ENCODE measurements around the gene SOCS1. TPM values are rescaled to one million over a fixed set of nuclear protein-coding genes. Genes with fewer than 3 reads are reported as not detected.

SOCS1 gene
- total RNA-seq, 2 experiments from 2014 or later, result 45.1 to 45.6 TPM

DNA sequence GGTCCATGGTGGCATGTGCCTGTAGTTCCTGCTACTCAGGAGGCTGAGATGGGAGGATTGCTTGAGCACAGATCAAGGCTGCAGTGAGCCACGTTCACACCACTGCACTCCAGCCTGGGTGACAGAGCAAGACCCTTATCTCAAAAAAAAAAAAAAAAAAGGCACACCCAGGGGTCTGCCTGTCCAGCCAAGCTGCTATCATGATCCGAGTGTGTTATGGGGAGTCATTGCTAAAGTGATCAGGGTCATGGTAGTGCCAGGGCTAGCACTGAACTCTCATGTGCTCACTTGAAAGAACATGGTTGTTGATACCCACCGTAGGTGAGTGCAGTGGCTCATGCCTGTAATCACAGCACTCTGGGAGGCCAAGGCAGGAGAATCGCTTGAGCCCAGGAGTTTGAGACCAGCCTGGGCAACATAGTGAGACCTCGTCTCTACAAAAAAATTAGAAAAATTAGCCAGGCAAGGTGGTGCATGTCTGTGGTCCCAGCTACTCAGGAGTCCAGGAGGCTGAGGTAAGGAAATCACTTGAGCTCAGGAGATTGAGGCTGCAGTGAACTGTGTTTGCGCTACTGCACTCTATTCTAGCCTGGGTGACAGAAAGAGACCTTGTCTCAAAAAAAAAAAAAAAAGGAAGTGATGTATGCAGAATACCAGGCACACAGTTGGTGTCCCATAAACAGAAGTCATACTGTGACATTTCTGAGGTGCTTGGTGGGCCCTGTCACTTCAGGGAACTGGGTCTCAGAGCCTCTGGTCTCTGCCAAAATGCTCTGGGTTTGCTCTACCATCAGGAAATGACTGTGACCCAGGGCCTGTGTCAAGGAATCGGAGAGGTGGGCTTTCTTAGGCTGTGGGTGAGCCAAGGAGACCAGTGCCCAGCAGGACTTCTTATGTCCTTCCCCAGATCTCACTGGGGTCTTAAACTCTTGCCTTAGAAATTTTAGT lies 23.0 kb upstream of the SOCS1 start:
- H3K9me3 Mint-ChIP-seq, result no peaks in the 10 kb centered on the region
- no peaks in the 10 kb centered on the region for H3K27me3 Mint-ChIP-seq (ENCODE audit: low read depth)
- DNase-seq, result no peak
- CTCF ChIA-PET, result interaction anchor here (0.7 kb wide), 1 partner anchor 388 kb away, joined by 3 read pairs; no protein-coding TSS in a partner anchor
- intact Hi-C loops (cut with micrococcal nuclease), result no loop called here
- H3K4me3 Mint-ChIP-seq, result no peak overlapping the region
- H3K27ac Mint-ChIP-seq, result no peak overlapping the region
- no peaks in the 10 kb centered on the region for H3K36me3 Mint-ChIP-seq (ENCODE audit: low read depth)
- H3K4me1 Mint-ChIP-seq (ENCODE audit: low read depth), result peaks cover 1% of the 10 kb centered on the region

DNA sequence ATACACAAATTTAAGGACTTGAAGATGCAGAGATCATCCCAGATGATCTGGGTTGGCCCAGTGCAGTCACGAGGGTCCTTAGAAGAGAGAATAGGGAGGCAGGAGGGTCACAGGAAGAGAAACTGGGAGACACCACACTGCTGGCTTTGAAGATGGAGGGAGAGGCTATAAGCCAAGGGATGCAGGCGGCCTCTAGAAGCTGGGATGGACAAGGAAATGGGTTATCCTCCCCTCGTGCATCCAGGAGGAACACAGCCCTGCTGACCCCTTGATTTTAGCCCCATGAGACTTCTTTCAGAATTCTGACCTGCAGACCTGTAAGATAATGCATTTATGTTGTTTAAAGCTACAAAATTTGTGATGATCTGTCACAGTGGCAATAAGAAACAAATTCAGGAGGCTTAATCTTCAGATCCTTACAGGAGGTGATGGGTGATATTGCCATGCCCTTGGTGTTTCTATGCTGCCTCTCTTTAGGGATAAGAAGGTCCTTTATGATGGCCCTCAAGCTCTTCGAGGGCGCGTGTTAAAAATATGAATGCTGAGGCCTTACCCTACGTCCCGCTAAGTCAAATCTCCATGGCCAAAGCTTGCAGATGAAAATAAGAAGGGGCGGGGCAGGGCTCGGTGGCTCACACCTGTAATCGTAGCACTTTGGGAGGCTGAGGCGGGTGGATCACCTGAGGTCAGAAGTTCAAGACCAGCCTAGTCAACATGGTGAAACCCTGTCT lies 21.8 kb upstream of the SOCS1 start:
- no peak overlapping the region for H3K4me3 Mint-ChIP-seq
- no peaks in the 10 kb centered on the region for H3K36me3 Mint-ChIP-seq (ENCODE audit: low read depth)
- H3K27me3 Mint-ChIP-seq (ENCODE audit: low read depth), result no peaks in the 10 kb centered on the region
- DNase-seq, result no peak
- no peaks in the 10 kb centered on the region for H3K9me3 Mint-ChIP-seq
- H3K27ac Mint-ChIP-seq, result no peak overlapping the region
- peaks cover 1% of the 10 kb centered on the region for H3K4me1 Mint-ChIP-seq (ENCODE audit: low read depth)
- CTCF ChIA-PET, result no interaction called here
- intact Hi-C loops (cut with micrococcal nuclease), result no loop called here

DNA sequence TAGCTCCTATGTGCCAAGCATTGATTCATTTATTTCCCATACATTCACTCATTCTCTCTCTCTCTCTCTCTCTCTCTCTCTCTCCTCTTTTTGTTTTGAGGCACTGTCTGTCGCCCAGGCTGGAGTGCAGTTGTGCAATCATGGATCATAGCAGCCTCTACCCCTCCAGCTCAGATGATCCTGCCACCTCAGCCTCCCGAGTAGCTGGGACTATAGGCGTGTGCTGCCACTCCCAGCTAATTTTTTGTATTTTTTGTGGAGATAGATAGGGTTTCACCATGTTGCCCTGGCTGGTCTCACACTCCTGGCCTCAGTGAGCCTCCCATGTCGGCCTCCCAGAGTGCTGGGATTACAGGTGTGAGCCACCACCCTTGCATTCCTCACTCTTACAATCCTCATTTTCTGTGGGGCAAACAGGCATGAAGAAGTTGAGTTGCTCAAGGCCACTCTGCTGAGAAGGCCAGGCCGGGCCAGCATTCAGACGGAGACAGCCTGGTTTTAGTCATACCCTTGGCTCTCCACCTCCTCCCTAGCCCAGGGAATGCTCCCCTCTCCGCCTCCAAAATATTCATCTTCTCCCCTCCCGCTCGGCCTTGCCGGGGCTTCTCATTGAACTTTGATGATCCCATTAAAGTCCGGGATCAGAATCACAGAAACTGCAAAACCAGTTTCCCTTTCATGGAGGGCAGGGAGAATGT lies 21.0 kb upstream of the SOCS1 start:
- no peak for DNase-seq
- CTCF ChIA-PET, result interaction anchor here (0.6 kb wide), 1 partner anchor 306 kb away, joined by 3 read pairs; no protein-coding TSS in a partner anchor
- Mint-ChIP-seq H3K36me3 (ENCODE audit: low read depth) (no peaks in the 10 kb centered on the region), H3K4me3 (no peak overlapping the region), H3K27me3 (ENCODE audit: low read depth) (no peaks in the 10 kb centered on the region), H3K4me1 (ENCODE audit: low read depth) (peaks cover 1% of the 10 kb centered on the region), H3K27ac (no peak overlapping the region), H3K9me3 (no peaks in the 10 kb centered on the region)
- intact Hi-C loops (cut with micrococcal nuclease), result no loop called here

DNA sequence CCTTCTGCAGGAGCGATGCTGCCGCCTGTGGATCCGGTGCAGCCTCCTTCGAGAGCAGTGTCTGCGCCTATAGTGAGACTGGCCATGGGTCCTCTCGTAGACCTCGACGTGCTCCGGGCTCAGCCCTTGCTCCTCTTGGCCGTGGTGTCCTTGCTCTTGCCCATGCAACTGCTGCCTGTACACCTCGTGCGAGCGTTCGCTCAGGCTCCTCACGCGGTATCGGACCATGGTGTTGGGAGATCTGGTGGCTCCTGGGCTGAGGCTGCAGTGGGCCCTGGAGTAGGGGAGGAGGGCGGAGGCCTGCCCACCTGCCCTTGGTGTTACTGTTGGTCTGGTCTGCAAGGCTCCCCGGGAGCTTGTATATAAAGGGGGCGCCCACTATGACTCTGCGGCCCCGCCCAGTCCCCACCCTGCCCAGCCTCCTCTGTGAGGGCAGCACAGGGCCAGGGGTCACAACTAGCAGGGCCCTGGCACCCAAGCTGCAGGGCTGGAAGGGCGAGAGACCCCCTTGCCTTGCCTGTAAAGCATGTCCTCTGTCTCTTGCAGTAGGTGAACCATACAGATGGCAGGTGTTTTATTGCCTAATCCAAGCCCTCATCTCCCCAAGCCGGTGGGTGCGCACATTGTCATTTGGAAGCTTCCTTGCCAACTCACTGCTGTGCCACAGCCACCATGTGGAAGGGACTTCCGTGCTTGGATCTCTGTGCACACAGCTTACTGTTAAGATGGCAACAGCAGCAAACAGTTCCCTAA lies 20.3 kb upstream of the SOCS1 start, which contains the start of gene PRM2:
PRM2 (minus strand) TSS at position 338 of the 753 bp plus-strand sequence; CDS start at position 228, 110 bp downstream.
- no peak for DNase-seq
- intact Hi-C loops (cut with micrococcal nuclease), result no loop called here
- Mint-ChIP-seq H3K27me3 (ENCODE audit: low read depth) (no peaks in the 10 kb centered on the region), H3K4me1 (ENCODE audit: low read depth) (peaks cover 1% of the 10 kb centered on the region), H3K9me3 (no peaks in the 10 kb centered on the region), H3K27ac (no peak within 1 kb of the TSS), H3K36me3 (ENCODE audit: low read depth) (no peaks in the 10 kb centered on the region), H3K4me3 (no peak within 1 kb of the TSS)
- CTCF ChIA-PET, result no interaction called here

DNA sequence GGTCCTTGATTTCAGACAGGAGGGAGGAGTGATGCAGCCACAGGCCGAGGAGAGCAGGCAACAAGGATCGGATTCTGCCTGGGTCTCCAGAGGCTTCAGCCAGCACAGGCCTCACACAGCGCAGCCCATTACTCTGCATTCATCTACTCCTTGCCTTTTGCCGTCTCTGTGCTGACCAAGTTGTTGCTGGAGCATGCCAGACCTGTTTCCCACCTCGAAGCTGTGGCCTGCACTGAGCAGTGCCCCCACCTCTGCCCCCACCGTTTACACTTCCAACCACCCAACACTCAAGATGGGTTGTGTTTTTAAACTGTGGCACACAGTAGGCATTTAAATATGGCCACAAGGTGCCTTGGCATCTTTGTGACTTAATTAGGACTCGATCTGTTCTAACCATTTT lies 19.0 kb upstream of the SOCS1 start:
- Mint-ChIP-seq H3K9me3 (no peaks in the 10 kb centered on the region), H3K36me3 (ENCODE audit: low read depth) (no peaks in the 10 kb centered on the region), H3K4me1 (ENCODE audit: low read depth) (peaks cover 1% of the 10 kb centered on the region), H3K4me3 (no peak overlapping the region), H3K27ac (no peak overlapping the region), H3K27me3 (ENCODE audit: low read depth) (no peaks in the 10 kb centered on the region)
- no peak for DNase-seq
- intact Hi-C loops (cut with micrococcal nuclease), result no loop called here
- CTCF ChIA-PET, result interaction anchor here (0.7 kb wide), 1 partner anchor 18 kb away, joined by 5 read pairs; no protein-coding TSS in a partner anchor

DNA sequence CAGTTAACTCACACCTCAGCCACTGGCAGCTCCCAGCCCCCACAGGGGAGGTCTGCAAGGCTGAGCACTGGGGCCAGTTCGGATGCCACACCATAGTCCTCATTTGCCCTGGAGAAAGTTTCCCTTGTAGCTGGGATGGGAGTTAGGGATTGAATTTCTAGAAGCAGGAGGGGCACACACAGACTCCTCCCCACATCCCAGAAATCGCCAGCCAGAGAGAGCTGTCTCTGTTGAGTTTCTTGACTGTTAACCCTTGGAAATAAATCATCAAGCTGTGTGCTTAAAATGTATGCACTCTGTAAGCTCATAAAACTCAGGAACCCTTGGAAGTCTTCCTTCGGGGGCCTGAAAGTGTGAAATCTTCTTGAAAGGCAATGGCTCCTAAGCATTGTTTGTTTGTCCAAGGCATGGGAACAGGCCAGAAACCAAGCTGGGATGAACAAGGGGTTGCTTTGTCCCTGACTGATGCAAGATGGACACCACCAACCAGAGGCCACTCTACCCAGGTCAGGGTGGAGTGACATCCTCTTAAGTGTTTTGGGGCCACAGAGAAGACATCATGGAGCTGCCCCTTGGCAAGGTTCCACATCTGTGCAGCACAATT lies 17.8 kb upstream of the SOCS1 start:
- DNase-seq, result no peak
- CTCF ChIA-PET, result interaction anchor here (0.7 to 1.6 kb wide), 2 partner anchors 98 to 123 kb away, joined by 3 read pairs; no protein-coding TSS in a partner anchor
- no peak overlapping the region for H3K27ac Mint-ChIP-seq
- H3K27me3 Mint-ChIP-seq (ENCODE audit: low read depth), result no peaks in the 10 kb centered on the region
- no peaks in the 10 kb centered on the region for H3K36me3 Mint-ChIP-seq (ENCODE audit: low read depth)
- H3K4me1 Mint-ChIP-seq (ENCODE audit: low read depth), result peaks cover 1% of the 10 kb centered on the region
- intact Hi-C loops (cut with micrococcal nuclease), result no loop called here
- H3K9me3 Mint-ChIP-seq, result no peaks in the 10 kb centered on the region
- no peak overlapping the region for H3K4me3 Mint-ChIP-seq

DNA sequence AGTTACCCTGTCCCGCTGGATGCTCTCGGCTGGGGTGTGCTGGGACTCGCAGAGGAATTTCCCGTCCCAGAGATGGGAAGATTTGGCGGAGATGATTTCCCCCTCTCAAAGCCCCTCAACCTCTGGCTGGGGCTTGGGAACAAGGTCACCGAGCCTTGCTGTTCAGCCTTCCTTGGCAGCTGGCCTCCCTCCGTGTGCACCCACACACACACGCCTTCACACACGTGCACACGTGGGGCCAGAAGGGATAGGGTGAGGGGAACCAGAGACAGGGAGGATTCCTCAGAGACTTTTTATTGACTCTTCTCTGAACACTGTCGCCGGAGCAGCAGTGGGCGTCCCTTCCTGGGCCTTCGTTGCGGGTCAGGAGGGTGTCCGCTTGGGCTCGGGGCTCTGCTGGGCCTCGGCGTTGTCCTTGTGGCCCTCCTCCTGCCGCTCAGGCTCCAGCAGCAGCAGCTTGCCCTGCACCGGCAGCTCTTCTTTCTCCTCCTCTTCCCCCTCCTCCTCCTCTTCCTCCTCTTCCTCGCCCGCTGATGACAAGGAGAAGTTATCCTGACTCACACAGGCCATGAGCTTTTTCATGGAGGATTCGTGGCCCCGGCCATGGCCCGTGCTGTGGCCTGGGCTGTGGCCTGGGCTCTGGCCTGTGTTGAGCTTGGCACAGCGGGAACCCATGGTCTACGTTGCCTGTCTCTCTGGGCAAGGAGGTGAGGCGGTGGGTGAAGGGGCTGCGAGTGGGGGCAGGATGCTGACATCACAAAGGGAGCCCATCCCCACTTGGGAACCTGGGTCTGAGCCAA lies 17.1 kb upstream of the SOCS1 start, which contains the start of gene PRM3:
PRM3 (minus strand) TSS at position 709 of the 800 bp plus-strand sequence; CDS start at position 675, 34 bp downstream.
- CTCF ChIA-PET, result interaction anchor here (0.7 to 1.6 kb wide), 2 partner anchors 99 to 124 kb away, joined by 3 read pairs; no protein-coding TSS in a partner anchor
- Mint-ChIP-seq H3K9me3 (no peaks in the 10 kb centered on the region), H3K4me1 (ENCODE audit: low read depth) (peaks cover 1% of the 10 kb centered on the region), H3K27ac (no peak within 1 kb of the TSS), H3K27me3 (ENCODE audit: low read depth) (no peaks in the 10 kb centered on the region), H3K4me3 (no peak within 1 kb of the TSS), H3K36me3 (ENCODE audit: low read depth) (no peaks in the 10 kb centered on the region)
- intact Hi-C loops (cut with micrococcal nuclease), result no loop called here
- DNase-seq, result no peak

DNA sequence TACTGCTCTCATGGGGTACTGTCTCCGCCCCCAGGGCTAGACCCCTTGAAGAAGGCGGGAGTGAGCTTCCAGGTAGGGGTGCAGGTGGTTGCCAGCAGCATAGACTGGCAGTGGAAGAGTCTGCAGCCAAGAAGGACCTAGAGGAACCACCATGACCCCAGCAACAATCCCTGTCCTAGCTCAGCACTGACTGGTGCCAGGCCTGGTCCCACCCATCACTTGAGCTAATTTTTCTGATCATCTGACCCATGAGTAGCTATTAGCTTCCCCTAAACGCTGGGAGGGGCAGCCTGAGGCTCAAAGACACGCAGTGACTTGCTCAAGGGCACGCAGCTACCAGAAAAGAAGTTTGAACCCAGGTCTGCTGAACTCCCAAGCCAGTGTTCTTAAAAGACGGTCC lies 16.5 kb upstream of the SOCS1 start:
- Mint-ChIP-seq H3K27ac (no peak overlapping the region), H3K4me3 (no peak overlapping the region), H3K4me1 (ENCODE audit: low read depth) (peaks cover 1% of the 10 kb centered on the region), H3K9me3 (no peaks in the 10 kb centered on the region), H3K27me3 (ENCODE audit: low read depth) (no peaks in the 10 kb centered on the region), H3K36me3 (ENCODE audit: low read depth) (no peaks in the 10 kb centered on the region)
- DNase-seq, result no peak
- intact Hi-C loops (cut with micrococcal nuclease), result no loop called here
- CTCF ChIA-PET, result interaction anchor here (0.7 to 1.6 kb wide), 2 partner anchors 11 to 99 kb away, joined by 3 to 4 read pairs; no protein-coding TSS in a partner anchor

DNA sequence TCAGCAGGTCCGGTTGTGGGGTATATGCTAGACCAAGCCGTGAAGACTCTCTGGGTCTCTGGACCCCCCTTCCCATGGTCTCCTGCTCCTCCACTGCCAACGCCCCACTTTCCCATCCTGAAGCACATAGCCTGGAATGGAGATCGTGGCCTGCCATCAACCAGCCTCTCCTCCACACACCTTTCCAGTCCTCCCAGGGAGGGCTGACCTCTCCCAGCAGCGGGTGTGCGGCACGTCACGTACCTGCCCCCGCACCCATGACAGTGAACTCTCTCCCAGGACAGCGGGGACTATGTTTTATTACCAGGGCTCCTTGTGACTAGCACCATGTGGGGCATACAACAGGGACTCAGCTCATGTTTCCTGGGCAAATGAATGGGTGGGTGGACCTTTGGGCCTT lies 15.6 kb upstream of the SOCS1 start:
- no peak overlapping the region for H3K4me3 Mint-ChIP-seq
- no peaks in the 10 kb centered on the region for H3K9me3 Mint-ChIP-seq
- intact Hi-C loops (cut with micrococcal nuclease), result no loop called here
- no peaks in the 10 kb centered on the region for H3K27me3 Mint-ChIP-seq (ENCODE audit: low read depth)
- H3K27ac Mint-ChIP-seq, result no peak overlapping the region
- H3K4me1 Mint-ChIP-seq (ENCODE audit: low read depth), result peaks cover 1% of the 10 kb centered on the region
- H3K36me3 Mint-ChIP-seq (ENCODE audit: low read depth), result no peaks in the 10 kb centered on the region
- CTCF ChIA-PET, result no interaction called here
- DNase-seq, result no peak

DNA sequence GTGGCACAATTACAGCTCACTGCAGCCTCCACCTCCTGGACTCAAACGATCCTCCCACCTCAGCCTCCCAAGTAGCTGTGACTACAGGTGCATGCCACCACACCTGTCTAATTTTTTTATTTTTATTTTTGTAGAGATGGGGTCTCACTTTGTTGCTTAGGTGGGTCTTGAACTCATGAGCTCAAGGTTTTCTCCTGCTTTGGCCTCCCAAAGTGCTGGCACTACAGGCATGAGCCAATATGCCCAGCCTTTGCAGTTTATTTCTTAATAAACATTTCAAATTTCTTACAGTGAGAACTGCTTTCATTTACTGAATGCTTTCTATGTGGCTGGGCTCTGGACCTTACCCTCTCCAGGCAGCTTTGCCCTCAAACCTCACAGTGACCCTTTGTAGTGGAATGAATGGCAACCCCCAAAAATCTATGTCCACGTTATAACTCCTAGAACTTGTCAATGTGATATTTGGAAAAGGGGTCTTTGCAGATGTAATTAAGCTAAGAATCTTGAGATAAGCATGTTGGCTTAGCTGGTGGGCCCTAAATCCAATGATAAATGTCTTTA lies 14.7 kb upstream of the SOCS1 start:
- peaks cover 1% of the 10 kb centered on the region for H3K4me1 Mint-ChIP-seq (ENCODE audit: low read depth)

More for the DNA sequence above, 14.7 kb upstream of the SOCS1 start:
- no peaks in the 10 kb centered on the region for H3K36me3 Mint-ChIP-seq (ENCODE audit: low read depth)
- intact Hi-C loops (cut with micrococcal nuclease), result no loop called here
- no peak for DNase-seq
- CTCF ChIA-PET, result no interaction called here
- no peak overlapping the region for H3K4me3 Mint-ChIP-seq
- H3K27me3 Mint-ChIP-seq (ENCODE audit: low read depth), result no peaks in the 10 kb centered on the region
- H3K9me3 Mint-ChIP-seq, result no peaks in the 10 kb centered on the region
- no peak overlapping the region for H3K27ac Mint-ChIP-seq

Measured in activated naive CD4-positive, alpha-beta T cell treated with anti-CD3 and anti-CD28 coated beads for 36 hours (primary cell).